ENCODE data around the gene UTP14A. TPM values are rescaled to one million over a fixed set of nuclear protein-coding genes. Genes with fewer than 3 reads are reported as not detected.
"Not testable (repeated sequence)": the region's sequence is repeated elsewhere in the genome, so short reads cannot be mapped to it uniquely, and the experiment has no call there.

UTP14A gene
- total RNA-seq (2014; rRNA removed; shearing (Covaris generic)): 16.2 and 16.3 TPM in 2 replicates

GRCh38 chrX:129905787-129906580 lies at the start of gene UTP14A:
Gene UTP14A, plus strand, starts transcription at chrX:129906164. Its CDS starts 47 bp downstream, at chrX:129906211.
- peak; percentile 90 for DNase-seq
- Histone ChIP-seq H3K4me3 (ENCODE audit: insufficient read depth, low read depth, low read length) (peak within 1 kb of the TSS; percentile 89), H3K27me3 (ENCODE audit: control insufficient read depth, insufficient read depth, low read length) (no peaks in the 10 kb centered on the region), H3K36me3 (replicated peaks; ENCODE audit: control insufficient read depth, insufficient read depth, low read length) (peaks cover 26% of the 10 kb centered on the region)

GRCh38 chrX:129859134-129859533 lies 46.8 kb upstream of the UTP14A start:
- not testable (repeated sequence) for H3K36me3 ChIP-seq (replicated peaks; ENCODE audit: control insufficient read depth, insufficient read depth, low read length); DNase-seq; H3K4me3 ChIP-seq (ENCODE audit: insufficient read depth, low read depth, low read length); H3K27me3 ChIP-seq (ENCODE audit: control insufficient read depth, insufficient read depth, low read length)

GRCh38 chrX:129866321-129866720 lies 39.6 kb upstream of the UTP14A start:
- DNase-seq; H3K27me3 ChIP-seq (ENCODE audit: control insufficient read depth, insufficient read depth, low read length); H3K4me3 ChIP-seq (ENCODE audit: insufficient read depth, low read depth, low read length); H3K36me3 ChIP-seq (replicated peaks; ENCODE audit: control insufficient read depth, insufficient read depth, low read length): not testable (repeated sequence)

GRCh38 chrX:129872524-129872923 lies 33.4 kb upstream of the UTP14A start:
- H3K4me3 ChIP-seq (ENCODE audit: insufficient read depth, low read depth, low read length): no peak overlapping the region
- no peaks in the 10 kb centered on the region for H3K27me3 ChIP-seq (ENCODE audit: control insufficient read depth, insufficient read depth, low read length)
- H3K36me3 ChIP-seq (replicated peaks; ENCODE audit: control insufficient read depth, insufficient read depth, low read length): no peaks in the 10 kb centered on the region
- no peak for DNase-seq

- Histone ChIP-seq H3K36me3 (replicated peaks; ENCODE audit: control insufficient read depth, insufficient read depth, low read length) (no peaks in the 10 kb centered on the region), H3K4me3 (ENCODE audit: insufficient read depth, low read depth, low read length) (no peak overlapping the region), H3K27me3 (ENCODE audit: control insufficient read depth, insufficient read depth, low read length) (no peaks in the 10 kb centered on the region)
- DNase-seq: no peak
Observed at GRCh38 chrX:129875669-129876068, 30.3 kb upstream of the UTP14A start.

GRCh38 chrX:129876771-129877305 lies 29.1 kb upstream of the UTP14A start:
- DNase-seq: no peak
- Histone ChIP-seq H3K4me3 (ENCODE audit: insufficient read depth, low read depth, low read length) (no peak overlapping the region), H3K27me3 (ENCODE audit: control insufficient read depth, insufficient read depth, low read length) (no peaks in the 10 kb centered on the region), H3K36me3 (replicated peaks; ENCODE audit: control insufficient read depth, insufficient read depth, low read length) (no peaks in the 10 kb centered on the region)

GRCh38 chrX:129877401-129877800 lies 28.6 kb upstream of the UTP14A start:
- DNase-seq: no peak
- H3K4me3 ChIP-seq (ENCODE audit: insufficient read depth, low read depth, low read length): no peak overlapping the region
- H3K27me3 ChIP-seq (ENCODE audit: control insufficient read depth, insufficient read depth, low read length): no peaks in the 10 kb centered on the region
- H3K36me3 ChIP-seq (replicated peaks; ENCODE audit: control insufficient read depth, insufficient read depth, low read length): no peaks in the 10 kb centered on the region

- DNase-seq: no peak
- H3K36me3 ChIP-seq (replicated peaks; ENCODE audit: control insufficient read depth, insufficient read depth, low read length): no peaks in the 10 kb centered on the region
Observed at GRCh38 chrX:129900054-129900453, 5.9 kb upstream of the UTP14A start.

GRCh38 chrX:129908636-129909035 lies 2.7 kb downstream of the UTP14A start:
- Histone ChIP-seq H3K27me3 (ENCODE audit: control insufficient read depth, insufficient read depth, low read length) (no peaks in the 10 kb centered on the region), H3K4me3 (ENCODE audit: insufficient read depth, low read depth, low read length) (no peak overlapping the region), H3K36me3 (replicated peaks; ENCODE audit: control insufficient read depth, insufficient read depth, low read length) (peaks cover 37% of the 10 kb centered on the region)
- no peak for DNase-seq

More at GRCh38 chrX:129900054-129900453, 5.9 kb upstream of the UTP14A start:
- Histone ChIP-seq H3K4me3 (ENCODE audit: insufficient read depth, low read depth, low read length) (no peak overlapping the region), H3K27me3 (ENCODE audit: control insufficient read depth, insufficient read depth, low read length) (no peaks in the 10 kb centered on the region)

- H3K27me3 ChIP-seq (ENCODE audit: control insufficient read depth, insufficient read depth, low read length): no peaks in the 10 kb centered on the region
- H3K36me3 ChIP-seq (replicated peaks; ENCODE audit: control insufficient read depth, insufficient read depth, low read length): peaks cover 50% of the 10 kb centered on the region
- DNase-seq: peak; percentile 81
- H3K4me3 ChIP-seq (ENCODE audit: insufficient read depth, low read depth, low read length): no peak overlapping the region
Observed at GRCh38 chrX:129925305-129926092, 19.5 kb downstream of the UTP14A start.

- peaks cover 36% of the 10 kb centered on the region for H3K27me3 ChIP-seq (ENCODE audit: control insufficient read depth, insufficient read depth, low read length)
- DNase-seq: peak; percentile 87
- peaks cover 19% of the 10 kb centered on the region for H3K36me3 ChIP-seq (replicated peaks; ENCODE audit: control insufficient read depth, insufficient read depth, low read length)
- peak overlapping the region; percentile 78 for H3K4me3 ChIP-seq (ENCODE audit: insufficient read depth, low read depth, low read length)
Observed at GRCh38 chrX:129930941-129931410, 25.0 kb downstream of the UTP14A start.

- peak overlapping the region; percentile 78 for H3K4me3 ChIP-seq (ENCODE audit: insufficient read depth, low read depth, low read length)
- DNase-seq: peak; percentile 97
- H3K36me3 ChIP-seq (replicated peaks; ENCODE audit: control insufficient read depth, insufficient read depth, low read length): peaks cover 15% of the 10 kb centered on the region
- peaks cover 38% of the 10 kb centered on the region for H3K27me3 ChIP-seq (ENCODE audit: control insufficient read depth, insufficient read depth, low read length)
Observed at GRCh38 chrX:129931411-129932015, 25.5 kb downstream of the UTP14A start.

GRCh38 chrX:129932016-129932820 lies 26.3 kb downstream of the UTP14A start:
- peak; percentile 99 for DNase-seq
- peaks cover 45% of the 10 kb centered on the region for H3K27me3 ChIP-seq (ENCODE audit: control insufficient read depth, insufficient read depth, low read length)
- peak overlapping the region; percentile 78 for H3K4me3 ChIP-seq (ENCODE audit: insufficient read depth, low read depth, low read length)
- H3K36me3 ChIP-seq (replicated peaks; ENCODE audit: control insufficient read depth, insufficient read depth, low read length): peaks cover 8% of the 10 kb centered on the region
